ENCODE measurements around the gene CRK. TPM values are rescaled to one million over a fixed set of nuclear protein-coding genes. Genes with fewer than 3 reads are reported as not detected.
"Not testable (repeated sequence)": the region's sequence is repeated elsewhere in the genome, so short reads cannot be mapped to it uniquely, and the experiment has no call there.

CRK gene
- total and polyA plus RNA-seq, 2 of the 4 experiments (the other 2 are of a cell fraction): 57.6 to 100 TPM

DNA sequence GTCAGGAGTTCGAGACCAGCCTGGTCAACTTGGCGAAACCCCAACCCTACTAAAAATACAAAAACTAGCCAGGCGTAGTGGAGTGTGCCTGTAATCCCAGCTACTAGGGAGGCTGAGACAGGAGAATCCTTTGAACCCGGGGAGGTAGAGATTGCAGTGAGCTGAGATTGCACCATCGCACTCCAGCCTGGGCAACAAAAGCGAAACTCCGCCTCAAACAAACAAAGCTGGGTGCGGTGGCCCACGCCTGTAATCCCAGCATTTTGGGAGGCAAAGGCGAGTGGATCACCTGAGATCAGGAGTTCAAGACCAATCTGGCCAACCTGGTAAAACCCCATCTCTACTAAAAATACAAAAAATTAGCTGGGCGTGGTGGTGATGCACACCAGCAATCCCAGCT lies 2.3 kb downstream of the CRK start:
- in situ Hi-C loops (cut with MboI; ENCODE audit: low sequenced_read_pairs): not testable (repeated sequence)
- POLR2A ChIA-PET (ENCODE audit: unreplicated experiment): interaction anchor here (1.0 kb wide), 1 partner anchor 92 kb away, joined by 3 read pairs; no protein-coding TSS in a partner anchor

More for the DNA sequence above, 2.3 kb downstream of the CRK start:
- H3K4ac ChIP-seq (ENCODE audit: low read depth, low read length); H3K36me3 ChIP-seq (ENCODE audit: control insufficient read depth, insufficient read depth, low read length); H2AK5ac ChIP-seq (ENCODE audit: low read depth, low read length); H2AK9ac ChIP-seq (replicated peaks; ENCODE audit: low read depth, low read length, poor library complexity); CTCF ChIA-PET; H2AFZ ChIP-seq (replicated peaks; ENCODE audit: low read length, poor library complexity); H3K27me3 ChIP-seq (ENCODE audit: control insufficient read depth, insufficient read depth, low read length); H3K56ac ChIP-seq (ENCODE audit: extremely low read depth, insufficient read depth, low read length); H3K4me3 ChIP-seq (ENCODE audit: insufficient read depth, low read depth, low read length); H3K23ac ChIP-seq (ENCODE audit: low read depth, low read length); H2BK20ac ChIP-seq (ENCODE audit: low read depth, low read length); H3K9ac ChIP-seq (ENCODE audit: low read depth, low read length); H3K9me3 ChIP-seq (ENCODE audit: control insufficient read depth, insufficient read depth, low read length); intact Hi-C loops (cut with micrococcal nuclease); H2BK5ac ChIP-seq (ENCODE audit: low read depth, low read length, poor library complexity, severe bottlenecking); DNase-seq; H2BK15ac ChIP-seq (ENCODE audit: low read depth, low read length); H4K5ac ChIP-seq (ENCODE audit: low read depth, low read length); H3K14ac ChIP-seq (replicated peaks; ENCODE audit: low read depth, low read length); ATAC-seq (ENCODE audit: low read depth); H2BK120ac ChIP-seq (ENCODE audit: low read depth, low read length); BruUV-seq (replicated peaks); dilution Hi-C loops (cut with HindIII; ENCODE audit: low sequenced_read_pairs, unreplicated experiment); H3K4me2 ChIP-seq (ENCODE audit: low read depth, low read length); H4K91ac ChIP-seq (ENCODE audit: insufficient read depth, low read depth, low read length); H3K4me1 ChIP-seq (ENCODE audit: control insufficient read depth, insufficient read depth, low read length); H4K8ac ChIP-seq (ENCODE audit: low read depth in 2 of 2, low read length in 2 of 2); H3K27ac ChIP-seq (ENCODE audit: insufficient read depth, low read length); H3K18ac ChIP-seq (ENCODE audit: low read depth, low read length): not testable (repeated sequence)
- Histone ChIP-seq H3K9me1 (ENCODE audit: insufficient read depth, low read length) (peaks cover 21% of the 10 kb centered on the region), H4K20me1 (ENCODE audit: insufficient read depth, low read length) (peaks cover 67% of the 10 kb centered on the region), H3K79me1 (ENCODE audit: low read depth in 1 of 2, low read length in 2 of 2) (peaks cover 0 to 49% of the 10 kb centered on the region in 2 experiments; a peak in 2 of 4 replicates)
- 83% methylated on average over 6 of the region's 11 CpGs; no CpG with 5 or more reads in 1 of the 2 experiments for WGBS, 2 experiments (ENCODE audit: extremely low coverage in 2 of 2, insufficient read length in 1 of 2)
